PC-9 (cell line): ENCODE measurements around the gene SLC22A4. TPM values are rescaled to one million over a fixed set of nuclear protein-coding genes. Genes with fewer than 3 reads are reported as not detected.

Source experiments
- Bru-seq: library from RNA; stranded (reverse); fragments of 400-500 nt; gene quantifications from one replicate; lab custom pipeline; 2021; lab: Mats Ljungman, UMichigan
- BruChase-seq, 2 experiments: library from RNA; stranded (reverse); fragments of 400-500 nt; gene quantifications; one replicate each; lab custom pipeline; 2021; lab: Mats Ljungman, UMichigan
- BruUV-seq: library from RNA; stranded (reverse); fragments of 400-500 nt; replicated peaks from 2 replicates; lab custom pipeline; 2021; lab: Mats Ljungman, UMichigan
- CTCF ChIA-PET: fragments of 300-600 bp; sonication (Branson Sonifier 250); formaldehyde crosslinking; loops from one replicate; lab custom pipeline; 2022; ENCODE audit warnings: antibody characterized with exemption; lab: Charles Lee
- POLR2A ChIA-PET: fragments of 300-600 bp; sonication (Branson Sonifier 250); formaldehyde crosslinking; loops from one replicate; lab custom pipeline; 2022; ENCODE audit warnings: antibody characterized with exemption; ENCODE audit not compliant: unreplicated experiment; lab: Charles Lee
- DNase-seq, 2 experiments: peaks; one replicate each; pipeline versions ENCODE4 v3.0.0 to v3.0.0-alpha.2; 2015 to 2022; ENCODE audit warnings: mixed read lengths in 1 of 2
- H2AFZ ChIP-seq: fragments of 200-600 bp; sonication (generic); 2 replicates; pipeline ENCODE4 v1.8.1; 2017; ENCODE audit warnings: antibody characterized with exemption
- H3F3A ChIP-seq: fragments of 200-600 bp; sonication (generic); 2 replicates; pipeline ENCODE4 v1.8.1; 2017; ENCODE audit warnings: antibody characterized with exemption, mild to moderate bottlenecking, low read depth; ENCODE audit not compliant: insufficient read depth
- H3K27ac ChIP-seq: fragments of 200-600 bp; sonication (generic); 2 replicates; pipeline ENCODE4 v1.6.1; 2016; ENCODE audit warnings: mixed run types
- H3K27me3 ChIP-seq: fragments of 200-600 bp; sonication (generic); 2 replicates; pipeline ENCODE4 v1.6.1; 2016; ENCODE audit warnings: low read depth, mixed run types; ENCODE audit not compliant: insufficient read depth
- H3K36me3 ChIP-seq: fragments of 200-600 bp; sonication (generic); 2 replicates; pipeline ENCODE4 v1.6.1; 2016; ENCODE audit warnings: low read depth, mixed run types
- H3K4me1 ChIP-seq: fragments of 200-600 bp; sonication (generic); replicated peaks from 2 replicates; pipeline ENCODE4 v1.6.1; 2016; ENCODE audit warnings: mixed run types; ENCODE audit not compliant: insufficient read depth
- H3K4me2 ChIP-seq: fragments of 200-600 bp; sonication (generic); 2 replicates; pipeline ENCODE4 v1.6.1; 2017; ENCODE audit warnings: mixed run types
- H3K4me3 ChIP-seq: fragments of 200-600 bp; sonication (generic); 2 replicates; pipeline ENCODE4 v1.6.1; 2016; ENCODE audit warnings: mixed run types
- H3K79me2 ChIP-seq: fragments of 200-600 bp; sonication (generic); 2 replicates; pipeline ENCODE4 v1.6.1; 2017; ENCODE audit warnings: low read depth, mixed run types
- H3K9me2 ChIP-seq: fragments of 200-600 bp; sonication (generic); 2 replicates; pipeline ENCODE4 v1.8.1; 2017; ENCODE audit warnings: mild to moderate bottlenecking; ENCODE audit not compliant: insufficient read depth
- H3K9me3 ChIP-seq: fragments of 200-600 bp; sonication (generic); 2 replicates; pipeline ENCODE4 v1.8.1; 2016; ENCODE audit warnings: low read depth; ENCODE audit not compliant: insufficient read depth
- H4K20me1 ChIP-seq: fragments of 200-600 bp; sonication (generic); 2 replicates; pipeline ENCODE4 v1.8.1; 2017; ENCODE audit not compliant: insufficient read depth
- CTCF ChIP-seq: fragments of 200-600 bp; sonication (generic); conservative IDR thresholded peaks from 2 replicates; pipeline ENCODE4 v1.6.1; 2017; ENCODE audit warnings: mixed run types, antibody characterized with exemption, mild to moderate bottlenecking, moderate library complexity
- EZH2 ChIP-seq: fragments of 200-600 bp; sonication (generic); IDR thresholded peaks from 2 replicates; pipeline ENCODE4 v1.8.0; 2017; ENCODE audit warnings: antibody characterized with exemption, low read depth
- intact Hi-C: fragments of 100-400 bp; cut with micrococcal nuclease; formaldehyde crosslinking; loops from one replicate; pipeline ENCODE4 v1.10.0; 2022; ENCODE audit not compliant: unreplicated experiment
- long read RNA-seq: library from polyadenylated mRNA; stranded (forward); transcript quantifications from one replicate; pipeline ENCODE4 v2.0.0, GENCODE V29; 2022
- total RNA-seq: library from RNA; stranded (reverse); gene quantifications from 2 replicates; pipeline ENCODE4 v1.2.3, GENCODE V29; 2021

The SLC22A4 gene
- 4.2 and 4.9 TPM in 2 replicates for total RNA-seq
- Bru-seq, nascent RNA: percentile 51 among the genes with signal in this experiment
- percentile 54 among the genes with signal in this experiment for BruChase-seq, experiment 1, labeled RNA remaining after a 2-hour chase
- BruChase-seq, experiment 2, labeled RNA remaining after a 6-hour chase: percentile 46 among the genes with signal in this experiment
- long read RNA-seq, partial matches to known transcripts: 0 of 6 reads
- long read RNA-seq, other reads (novel, unspliced or antisense): 2 of 6 reads

- CTCF ChIA-PET: interaction anchor here (0.6 to 1.4 kb wide), 4 partner anchors 28 to 527 kb away, joined by 3 to 18 read pairs (median 4); no protein-coding TSS in a partner anchor
- Histone ChIP-seq H3K79me2 (peaks cover 19% of the 10 kb centered on the region; the same call in 1 of the 2 replicates), H3K4me3 (peak within 1 kb of the TSS; percentile 63), H4K20me1 (no peaks in the 10 kb centered on the region), H3F3A (peaks cover 17% of the 10 kb centered on the region), H3K27ac (peak within 1 kb of the TSS; percentile 79), H3K4me1 (peaks cover 31% of the 10 kb centered on the region), H3K4me2 (peak within 1 kb of the TSS; percentile 100), H3K36me3 (no peaks in the 10 kb centered on the region), H3K27me3 (no peaks in the 10 kb centered on the region), H3K9me3 (no peaks in the 10 kb centered on the region), H3K9me2 (no peaks in the 10 kb centered on the region), H2AFZ (peak within 1 kb of the TSS; percentile 95)
- BruUV-seq: no TSS peak
- peak; percentile 78 to 96 for DNase-seq
- intact Hi-C loops: loop anchor here (1.0 to 10.0 kb wide), 4 partner anchors 67 to 229 kb away; partner anchors contain the start of genes IL3, IRF1 and P4HA2
- TF ChIP-seq EZH2: no peak
- TF ChIP-seq CTCF: no peak; the same call in 1 of the 2 replicates
- POLR2A ChIA-PET: interaction anchor here (0.5 to 1.2 kb wide), 9 partner anchors 21 to 308 kb away, joined by 3 to 14 read pairs (median 6); partner anchors contain the start of gene SLC22A5
These were observed at the start of gene SLC22A4 for GRCh38 chr5:132293992-132294727. SLC22A4 (plus strand) TSS chr5:132294394; CDS start chr5:132294617, 223 bp downstream.

GRCh38 chr5:132245593-132245992, 48.6 kb upstream of the SLC22A4 start:
- H4K20me1 ChIP-seq: no peaks in the 10 kb centered on the region
- no peaks in the 10 kb centered on the region for H3K36me3 ChIP-seq
- no TSS peak for BruUV-seq
- H3K4me3 ChIP-seq: no peak overlapping the region
- intact Hi-C loops: no loop called here
- TF ChIP-seq CTCF: no peak
- TF ChIP-seq EZH2: no peak
- H3K27me3 ChIP-seq: no peaks in the 10 kb centered on the region
- DNase-seq: no peak
- H3K27ac ChIP-seq: no peak overlapping the region
- H3K9me2 ChIP-seq: no peaks in the 10 kb centered on the region; the same call in 1 of the 2 replicates
- H3K9me3 ChIP-seq: peaks cover 4% of the 10 kb centered on the region; the same call in 1 of the 2 replicates
- H2AFZ ChIP-seq: no peak overlapping the region
- ChIA-PET CTCF (no interaction called here), POLR2A (interaction anchor here (0.6 kb wide), 1 partner anchor 170 kb away, joined by 4 read pairs; no protein-coding TSS in a partner anchor)
- no peaks in the 10 kb centered on the region for H3F3A ChIP-seq
- H3K4me2 ChIP-seq: no peak overlapping the region
- peaks cover 10% of the 10 kb centered on the region for H3K4me1 ChIP-seq
- no peaks in the 10 kb centered on the region for H3K79me2 ChIP-seq

- CTCF ChIA-PET: no interaction called here
- DNase-seq: no peak
- intact Hi-C loops: no loop called here
- Histone ChIP-seq H3K4me1 (peaks cover 10% of the 10 kb centered on the region), H3K9me2 (no peaks in the 10 kb centered on the region), H2AFZ (no peak overlapping the region), H3K4me2 (no peak overlapping the region), H3K36me3 (no peaks in the 10 kb centered on the region), H3K27me3 (no peaks in the 10 kb centered on the region), H3K79me2 (no peaks in the 10 kb centered on the region), H3F3A (no peaks in the 10 kb centered on the region), H3K4me3 (no peak overlapping the region), H3K9me3 (peaks cover 4% of the 10 kb centered on the region; the same call in 1 of the 2 replicates), H3K27ac (no peak overlapping the region), H4K20me1 (no peaks in the 10 kb centered on the region)
- POLR2A ChIA-PET: no interaction called here
- no TSS peak for BruUV-seq
- TF ChIP-seq CTCF (no peak), EZH2 (no peak)
These were observed 47.4 kb upstream of the SLC22A4 start for GRCh38 chr5:132246806-132247205.
